NCI-H2107 (cell line): Measurements from ENCODE around the gene PCDHB16.
"Not testable (repeated sequence)": the region's sequence is repeated elsewhere in the genome, so short reads cannot be mapped to it uniquely, and the experiment has no call there.

Experiments used
- DNase-seq: peaks from one replicate; lab custom pipeline; 2025; lab: John Stamatoyannopoulos, UW

Gene PCDHB16

GRCh38 chr5:141182248-141182647 lies at the start of gene PCDHB16:
Gene PCDHB16, plus strand, starts transcription at chr5:141182387. Its CDS starts 173 bp downstream, at chr5:141182560.
- DNase-seq: no peak

- no peak for DNase-seq
Observed at GRCh38 chr5:141135030-141135717, 47.0 kb upstream of the PCDHB16 start, which contains the start of gene PCDHB5. Gene PCDHB5, plus strand, starts transcription at chr5:141135206. Its CDS starts 229 bp downstream, at chr5:141135435.

- no peak for DNase-seq
Observed at GRCh38 chr5:141135718-141136266, 46.4 kb upstream of the PCDHB16 start.

- not testable (repeated sequence) for DNase-seq
Observed at GRCh38 chr5:141137346-141137745, 44.8 kb upstream of the PCDHB16 start.

- DNase-seq: no peak
Observed at GRCh38 chr5:141149812-141150211, 32.4 kb upstream of the PCDHB16 start, which contains the start of gene PCDHB6. Gene PCDHB6, plus strand, starts transcription at chr5:141150057. Its CDS starts 201 bp downstream, at chr5:141150258.

- DNase-seq: no peak
Observed at GRCh38 chr5:141150224-141150992, 31.8 kb upstream of the PCDHB16 start.

- no peak for DNase-seq
Observed at GRCh38 chr5:141150993-141151325, 31.2 kb upstream of the PCDHB16 start.

GRCh38 chr5:141151632-141152031 lies 30.6 kb upstream of the PCDHB16 start:
- not testable (repeated sequence) for DNase-seq

GRCh38 chr5:141152096-141152495 lies 30.1 kb upstream of the PCDHB16 start:
- DNase-seq: not testable (repeated sequence)

GRCh38 chr5:141155540-141156374 lies 26.4 kb upstream of the PCDHB16 start:
- no peak for DNase-seq

GRCh38 chr5:141157356-141157755 lies 24.8 kb upstream of the PCDHB16 start:
- not testable (repeated sequence) for DNase-seq

- DNase-seq: not testable (repeated sequence)
Observed at GRCh38 chr5:141157901-141158300, 24.3 kb upstream of the PCDHB16 start.

GRCh38 chr5:141172381-141173204 lies 9.6 kb upstream of the PCDHB16 start, which contains the start of gene PCDHB7:
Gene PCDHB7, plus strand, starts transcription at chr5:141172644. Its CDS starts 192 bp downstream, at chr5:141172836.
- DNase-seq: no peak

- DNase-seq: not testable (repeated sequence)
Observed at GRCh38 chr5:141174291-141175104, 7.7 kb upstream of the PCDHB16 start.

- DNase-seq: no peak
Observed at GRCh38 chr5:141175933-141176332, 6.3 kb upstream of the PCDHB16 start.

GRCh38 chr5:141177577-141178191 lies 4.5 kb upstream of the PCDHB16 start, which contains the start of gene PCDHB8:
Gene PCDHB8, plus strand, starts transcription at chr5:141177790. Its CDS starts 245 bp downstream, at chr5:141178035.
- DNase-seq: not testable (repeated sequence)

GRCh38 chr5:141179371-141179770 lies 2.8 kb upstream of the PCDHB16 start:
- not testable (repeated sequence) for DNase-seq

GRCh38 chr5:141179876-141180275 lies 2.3 kb upstream of the PCDHB16 start:
- not testable (repeated sequence) for DNase-seq

- no peak for DNase-seq
Observed at GRCh38 chr5:141180313-141180712, 1.9 kb upstream of the PCDHB16 start.
